SK-N-SH (cell line): ENCODE data around the gene APC. TPM values are rescaled to one million over a fixed set of nuclear protein-coding genes. Genes with fewer than 3 reads are reported as not detected.

Experiments
- CTCF ChIA-PET: fragments of 300-600, 350-600 bp; formaldehyde crosslinking; extraction: SDS; loops from one replicate; lab custom pipeline; 2021; lab: Yijun Ruan, JAX
- POLR2A ChIA-PET: fragments of 350-600 bp; sonication (Branson Sonifier 250); formaldehyde crosslinking; extraction: SDS; loops from one replicate; lab custom pipeline; 2020; ENCODE audit warnings: antibody characterized with exemption, inconsistent platforms; lab: Yijun Ruan, JAX
- DNase-seq: peaks from one replicate; pipeline ENCODE4 v3.0.0; 2012
- H2AFZ ChIP-seq: fragments of 200-600 bp; sonication (generic); 2 replicates; pipeline ENCODE4 v1.8.1; 2016; ENCODE audit warnings: antibody characterized with exemption, mild to moderate bottlenecking, low read depth
- H3F3A ChIP-seq: fragments of 200-600 bp; sonication (generic); replicated peaks from 2 replicates; pipeline ENCODE3; 2016; ENCODE audit warnings: antibody characterized with exemption, mild to moderate bottlenecking; ENCODE audit not compliant: insufficient read depth
- H3K27ac ChIP-seq, 2 experiments: fragments of 200-500 bp in 1 of 2; fragments of 200-600 bp in 1 of 2; sonication (Bioruptor generic) in 1 of 2; sonication (generic), shearing (Covaris generic) in 1 of 2; 2 replicates each; pipeline versions ENCODE4 v1.5.1 to v1.6.1; 2014 to 2016; ENCODE audit warnings: low read depth in 2 of 2, inconsistent platforms in 1 of 2, low read length in 1 of 2, mild to moderate bottlenecking in 1 of 2, mixed read lengths in 1 of 2
- H3K27me3 ChIP-seq: fragments of 200-600 bp; sonication (generic), shearing (Covaris generic); 2 replicates; pipeline ENCODE4 v1.6.1; 2016; ENCODE audit warnings: mixed run types; ENCODE audit not compliant: insufficient read depth
- H3K36me3 ChIP-seq, 2 experiments: fragments of 200-500 bp in 1 of 2; fragments of 200-600 bp in 1 of 2; sonication (Bioruptor generic) in 1 of 2; sonication (generic) in 1 of 2; replicated peaks in 1 of 2; 2 replicates each; pipeline versions ENCODE3 to v1.5.1; 2014 to 2016; ENCODE audit warnings: low read length in 1 of 2, mild to moderate bottlenecking in 1 of 2; ENCODE audit not compliant: insufficient read depth in 2 of 2, control insufficient read depth in 1 of 2
- H3K4me1 ChIP-seq, 2 experiments: fragments of 200-500 bp in 1 of 2; fragments of 200-600 bp in 1 of 2; sonication (Bioruptor generic) in 1 of 2; sonication (generic), shearing (Covaris generic) in 1 of 2; 2 replicates each; pipeline versions ENCODE4 v1.5.1 to v1.6.1; 2014 to 2016; ENCODE audit warnings: low read depth in 1 of 2, low read length in 1 of 2, mixed run types in 1 of 2; ENCODE audit not compliant: insufficient read depth in 2 of 2, control insufficient read depth in 1 of 2
- H3K4me2 ChIP-seq: fragments of 200-600 bp; sonication (generic), shearing (Covaris generic); 2 replicates; pipeline ENCODE4 v1.6.1; 2017; ENCODE audit warnings: mixed run types
- H3K4me3 ChIP-seq, 2 experiments: fragments of 200-500 bp in 1 of 2; fragments of 200-600 bp in 1 of 2; sonication (Bioruptor generic) in 1 of 2; sonication (generic), shearing (Covaris generic) in 1 of 2; 2 replicates each; pipeline versions ENCODE4 v1.5.1 to v1.8.1; 2014 to 2016; ENCODE audit warnings: low read depth in 2 of 2, inconsistent platforms in 1 of 2, low read length in 1 of 2, mild to moderate bottlenecking in 1 of 2, mixed read lengths in 1 of 2, moderate library complexity in 1 of 2
- H3K79me2 ChIP-seq: fragments of 200-600 bp; sonication (generic); 2 replicates; pipeline ENCODE4 v1.8.1; 2017; ENCODE audit warnings: mild to moderate bottlenecking; ENCODE audit not compliant: insufficient read depth
- H3K9ac ChIP-seq: fragments of 200-600 bp; sonication (generic); 2 replicates; pipeline ENCODE4 v1.6.1; 2017; ENCODE audit warnings: mixed run types
- H3K9me2 ChIP-seq: fragments of 200-600 bp; sonication (generic); 2 replicates; pipeline ENCODE4 v1.6.1; 2017; ENCODE audit warnings: mixed run types
- H3K9me3 ChIP-seq: fragments of 200-600 bp; sonication (generic); 2 replicates; pipeline ENCODE4 v1.6.1; 2017; ENCODE audit warnings: mixed run types, mild to moderate bottlenecking, moderate library complexity
- H4K20me1 ChIP-seq: fragments of 200-600 bp; sonication (generic); 2 replicates; pipeline ENCODE4 v1.6.1; 2017; ENCODE audit warnings: mild to moderate bottlenecking, mixed run types; ENCODE audit not compliant: insufficient read depth
- FOSL2 ChIP-seq: IDR thresholded peaks from 2 replicates; pipeline ENCODE4 v1.4.0; 2012; ENCODE audit warnings: low read depth, mild to moderate bottlenecking, moderate library complexity, borderline replicate concordance
- FOXJ3 ChIP-seq: sonication (generic); formaldehyde crosslinking; IDR thresholded peaks from 2 replicates; pipeline ENCODE4 v1.5.1; 2020; ENCODE audit warnings: mild to moderate bottlenecking, missing genetic modification reagents
- FOXM1 ChIP-seq: IDR thresholded peaks from 2 replicates; pipeline ENCODE4 v1.4.0; 2012; ENCODE audit warnings: low read depth, mild to moderate bottlenecking
- GABPA ChIP-seq: IDR thresholded peaks from 2 replicates; pipeline ENCODE4 v1.4.0; 2012; ENCODE audit warnings: low read depth, mild to moderate bottlenecking
- GATA2 ChIP-seq: sonication (generic); formaldehyde crosslinking; IDR thresholded peaks from 2 replicates; pipeline ENCODE4 v1.5.0; 2020; ENCODE audit warnings: mild to moderate bottlenecking, missing genetic modification reagents
- IRF3 ChIP-seq: fragments of 150-350 bp; IDR thresholded peaks from 2 replicates; pipeline ENCODE4 v1.6.1; 2016; ENCODE audit warnings: mild to moderate bottlenecking, low read depth, low read length
- JUND ChIP-seq: IDR thresholded peaks from 2 replicates; pipeline ENCODE4 v1.4.0; 2012
- MAX ChIP-seq: IDR thresholded peaks from 2 replicates; pipeline ENCODE4 v1.4.0; 2012; ENCODE audit warnings: low read depth
- MXI1 ChIP-seq: IDR thresholded peaks from 2 replicates; pipeline ENCODE4 v1.6.1; 2012; ENCODE audit warnings: mild to moderate bottlenecking, low read depth, low read length, improper control_type of control experiment
- NFIC ChIP-seq: IDR thresholded peaks from 2 replicates; pipeline ENCODE4 v1.4.0; 2012; ENCODE audit warnings: borderline replicate concordance
- NRF1 ChIP-seq: IDR thresholded peaks from 2 replicates; pipeline ENCODE4 v1.6.1; 2012; ENCODE audit warnings: low read depth, mild to moderate bottlenecking, low read length
- PBX3 ChIP-seq: IDR thresholded peaks from 2 replicates; pipeline ENCODE4; 2012
- POLR2AphosphoS5 ChIP-seq: IDR thresholded peaks from 2 replicates; pipeline ENCODE4 v1.6.1; 2012; ENCODE audit warnings: low read depth, low read length
- RAD21 ChIP-seq: IDR thresholded peaks from 2 replicates; pipeline ENCODE4 v1.6.1; 2012; ENCODE audit warnings: mild to moderate bottlenecking, low read length
- RCOR1 ChIP-seq: fragments of 150-350 bp; IDR thresholded peaks from 2 replicates; pipeline ENCODE4 v1.6.1; 2017; ENCODE audit warnings: antibody characterized with exemption, low read length
- RFX5 ChIP-seq: IDR thresholded peaks from 2 replicates; pipeline ENCODE4 v1.6.1; 2012; ENCODE audit warnings: mild to moderate bottlenecking, improper control_type of control experiment, low read length
- SMC3 ChIP-seq: IDR thresholded peaks from 2 replicates; pipeline ENCODE4 v1.6.1; 2012; ENCODE audit warnings: low read depth, low read length, improper control_type of control experiment
- TAF1 ChIP-seq: IDR thresholded peaks from 2 replicates; pipeline ENCODE4 v1.6.1; 2012; ENCODE audit warnings: low read depth, mild to moderate bottlenecking, low read length, moderate library complexity, borderline replicate concordance
- USF2 ChIP-seq: fragments of 150-350 bp; IDR thresholded peaks from 2 replicates; pipeline ENCODE4 v1.6.1; 2017; ENCODE audit warnings: antibody characterized with exemption, low read length, low read depth, borderline replicate concordance
- YY1 ChIP-seq: IDR thresholded peaks from 2 replicates; pipeline ENCODE4 v1.4.0; 2012; ENCODE audit warnings: low read depth, mild to moderate bottlenecking
- ZBTB33 ChIP-seq: IDR thresholded peaks from 2 replicates; pipeline ENCODE4 v1.4.0; 2012; ENCODE audit warnings: low read depth, borderline replicate concordance
- WGBS: methylation state at CpG from one replicate; pipeline ENCODE4 v1.1.6; 2017; ENCODE audit warnings: low lambda C conversion rate; 5-methylcytosine and 5-hydroxymethylcytosine counted together
- polyA plus RNA-seq, 3 experiments: library from polyadenylated mRNA; depleted of rRNA; stranded (reverse); fragments of >200 nt; gene quantifications; 2 replicates each; pipeline ENCODE4 v1.2.3, GENCODE V29; 2012

APC gene
- polyA plus RNA-seq, 1 of the 3 experiments (the other 2 are of a cell fraction), result 5.1 TPM

GRCh38 chr5:112869948-112870347 lies 132.3 kb downstream of the APC start:
- TF ChIP-seq GABPA, result no peak
- no peak for TF ChIP-seq NFIC
- TF ChIP-seq NRF1, result no peak
- no peak for TF ChIP-seq RAD21
- TF ChIP-seq IRF3, result no peak
- TF ChIP-seq FOSL2, result no peak
- no peak for TF ChIP-seq RFX5
- no peak for TF ChIP-seq SMC3
- TF ChIP-seq RCOR1, result no peak
- no peak for TF ChIP-seq GATA2
- TF ChIP-seq USF2, result no peak
- no peaks in the 10 kb centered on the region; the same call in 1 of the 2 replicates for H4K20me1 ChIP-seq
- no peaks in the 10 kb centered on the region for H3K9me2 ChIP-seq
- H3K9ac ChIP-seq, result no peak overlapping the region
- POLR2A ChIA-PET, result no interaction called here
- H3K9me3 ChIP-seq, result no peaks in the 10 kb centered on the region
- no peak for DNase-seq
- H3K27me3 ChIP-seq, result no peaks in the 10 kb centered on the region
- peaks cover 47% of the 10 kb centered on the region for H3K79me2 ChIP-seq
- peaks cover 12% of the 10 kb centered on the region for H3F3A ChIP-seq
- H3K27ac ChIP-seq, result no peak overlapping the region
- H3K4me2 ChIP-seq, result no peak overlapping the region
- H3K4me1 ChIP-seq, result no peaks in the 10 kb centered on the region
- peaks cover 33 to 69% of the 10 kb centered on the region in 2 experiments for H3K36me3 ChIP-seq
- no peak overlapping the region for H3K4me3 ChIP-seq
- no peak overlapping the region for H2AFZ ChIP-seq
- CTCF ChIA-PET, result interaction anchor here (0.9 kb wide), 1 partner anchor 10 kb away, joined by 3 read pairs; no protein-coding TSS in a partner anchor
- WGBS, result 90% methylated on average over 3 of the region's 3 CpGs

GRCh38 chr5:112870966-112871365 lies 133.3 kb downstream of the APC start:
- peaks cover 29 to 66% of the 10 kb centered on the region in 2 experiments for H3K36me3 ChIP-seq
- no peak overlapping the region for H2AFZ ChIP-seq
- POLR2A ChIA-PET, result no interaction called here
- CTCF ChIA-PET, result interaction anchor here (0.9 to 1.5 kb wide), 2 partner anchors 11 to 23 kb away, joined by 3 read pairs; no protein-coding TSS in a partner anchor
- H3K27ac ChIP-seq, result no peak overlapping the region
- DNase-seq, result no peak
- no peak overlapping the region for H3K9ac ChIP-seq
- no peak overlapping the region for H3K4me3 ChIP-seq
- H3K27me3 ChIP-seq, result no peaks in the 10 kb centered on the region
- H3K9me2 ChIP-seq, result no peaks in the 10 kb centered on the region
- H3F3A ChIP-seq, result peaks cover 12% of the 10 kb centered on the region
- no peaks in the 10 kb centered on the region; the same call in 1 of the 2 replicates for H4K20me1 ChIP-seq
- 81% methylated on average over 3 of the region's 3 CpGs for WGBS
- no peaks in the 10 kb centered on the region for H3K4me1 ChIP-seq
- no peak overlapping the region for H3K4me2 ChIP-seq
- no peaks in the 10 kb centered on the region for H3K9me3 ChIP-seq
- H3K79me2 ChIP-seq, result peaks cover 37% of the 10 kb centered on the region
- TF ChIP-seq YY1 (no peak), GABPA (no peak), TAF1 (no peak), MXI1 (no peak), RAD21 (no peak), RFX5 (no peak), RCOR1 (no peak), PBX3 (no peak), FOXM1 (no peak), FOXJ3 (no peak), JUND (no peak), POLR2AphosphoS5 (no peak), ZBTB33 (no peak), MAX (no peak)
